SK-N-SH treated with all-trans-retinoic acid at 6 μM for 48 hours (cell line): ENCODE data around the gene MAMDC4.

ENCODE experiments used
- ARNTL ChIP-seq: fragments of 450-650 bp; formaldehyde crosslinking; IDR thresholded peaks from 2 replicates; pipeline ENCODE4 v1.5.0; 2020; ENCODE audit warnings: low read depth, mild to moderate bottlenecking, moderate library complexity, borderline replicate concordance
- BACH2 ChIP-seq: fragments of 250-450 bp; sonication (Bioruptor Pico); IDR thresholded peaks from 2 replicates; pipeline ENCODE4 v1.9.0; 2021; ENCODE audit warnings: mild to moderate bottlenecking, borderline replicate concordance
- CSDC2 ChIP-seq: fragments of 250-450 bp; sonication (Bioruptor Pico); IDR thresholded peaks from 2 replicates; pipeline ENCODE4 v1.5.0; 2020; ENCODE audit warnings: mild to moderate bottlenecking, moderate library complexity
- OSR1 ChIP-seq: fragments of 250-450 bp; sonication (Bioruptor Pico); IDR thresholded peaks from 2 replicates; pipeline ENCODE4 v1.8.0; 2022; ENCODE audit warnings: moderate library complexity, mild to moderate bottlenecking, inconsistent platforms
- PPARA ChIP-seq: fragments of 250-450 bp; sonication (Bioruptor Pico); IDR thresholded peaks from 2 replicates; pipeline ENCODE4 v1.5.0; 2020; ENCODE audit warnings: mild to moderate bottlenecking, borderline replicate concordance
- SNAI2 ChIP-seq: fragments of 250-450 bp; sonication (Bioruptor Pico); IDR thresholded peaks from 2 replicates; pipeline ENCODE4 v1.5.0; 2020; ENCODE audit warnings: mild to moderate bottlenecking, moderate library complexity
- TOX ChIP-seq: fragments of 250-450 bp; sonication (Bioruptor Pico); IDR thresholded peaks from 2 replicates; pipeline ENCODE4 v1.8.0; 2021; ENCODE audit warnings: mild to moderate bottlenecking, moderate library complexity, borderline replicate concordance
- ZFP3 ChIP-seq: fragments of 250-450 bp; sonication (Bioruptor Pico); IDR thresholded peaks from 2 replicates; pipeline ENCODE4 v1.5.0; 2020; ENCODE audit warnings: mild to moderate bottlenecking, moderate library complexity
- ZFP30 ChIP-seq: fragments of 450-650 bp; formaldehyde crosslinking; IDR thresholded peaks from 2 replicates; pipeline ENCODE4 v1.5.0; 2022; ENCODE audit warnings: mild to moderate bottlenecking, moderate library complexity
- TF ChIP-seq, protein P1 (sequence below): fragments of 250-450 bp; sonication (Bioruptor Pico); IDR thresholded peaks from 2 replicates; pipeline ENCODE4 v1.5.0; 2020; ENCODE audit warnings: mild to moderate bottlenecking, moderate library complexity
- TF ChIP-seq, protein P2 (sequence below): fragments of 250-450 bp; sonication (Bioruptor Pico); IDR thresholded peaks from 2 replicates; pipeline ENCODE4 v1.8.0; 2020; ENCODE audit warnings: mild to moderate bottlenecking, moderate library complexity, borderline replicate concordance

DNA sequence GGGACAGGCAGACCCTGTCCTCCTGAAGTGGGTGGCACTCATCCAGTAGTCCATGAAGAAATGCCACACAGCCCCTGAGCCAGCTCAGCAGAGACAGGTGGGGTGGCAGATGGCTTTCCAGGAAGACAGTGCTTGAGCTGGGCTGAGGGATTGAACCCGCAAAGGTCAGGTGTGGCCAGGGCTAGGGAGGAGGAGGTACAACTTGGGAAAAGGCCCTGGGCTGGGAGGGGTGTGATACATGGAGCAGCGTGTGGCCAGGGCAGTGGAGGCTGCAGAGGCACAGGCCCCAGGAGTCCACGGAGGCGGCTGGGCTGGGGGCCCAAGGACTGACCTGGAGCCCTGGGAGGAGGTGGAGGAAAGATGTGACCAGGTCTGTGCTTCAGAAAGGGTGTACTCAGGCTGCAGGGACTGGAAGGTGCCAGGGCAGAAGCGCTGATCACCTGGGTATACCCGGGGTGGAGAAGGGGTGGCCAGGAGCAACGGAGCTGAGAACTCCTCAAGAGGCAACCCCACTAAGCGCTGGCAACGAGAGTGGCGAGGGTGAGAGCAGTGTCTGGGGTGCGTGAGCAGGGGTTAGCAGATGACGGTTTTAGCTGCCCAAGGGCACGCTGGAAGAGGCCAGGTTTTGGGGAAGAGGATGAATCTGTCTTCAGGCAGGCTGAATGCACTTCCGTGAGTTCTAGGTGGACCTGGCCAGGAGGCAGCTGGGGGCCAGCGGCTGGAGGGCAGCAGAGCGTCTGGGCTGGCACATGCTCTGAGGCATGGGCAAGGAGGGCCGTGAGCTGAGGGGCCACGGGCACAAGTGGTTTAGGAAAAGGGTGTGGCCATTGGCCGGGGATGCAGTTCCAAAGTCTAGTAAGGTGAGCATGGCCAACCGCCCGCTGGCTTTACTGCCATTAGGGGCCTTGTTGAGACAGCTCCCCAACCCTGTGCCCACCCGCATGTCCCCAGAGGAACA is 48.3 kb upstream of the MAMDC4 start:
- no peak for TF ChIP-seq BACH2
- no peak for TF ChIP-seq ZFP3 (CRISPR knock-in tag)
- no peak for TF ChIP-seq ZFP30 (CRISPR knock-in tag)
- TF ChIP-seq ARNTL (CRISPR knock-in tag): no peak
- TF ChIP-seq TOX: no peak
- TF ChIP-seq, protein P1, sequence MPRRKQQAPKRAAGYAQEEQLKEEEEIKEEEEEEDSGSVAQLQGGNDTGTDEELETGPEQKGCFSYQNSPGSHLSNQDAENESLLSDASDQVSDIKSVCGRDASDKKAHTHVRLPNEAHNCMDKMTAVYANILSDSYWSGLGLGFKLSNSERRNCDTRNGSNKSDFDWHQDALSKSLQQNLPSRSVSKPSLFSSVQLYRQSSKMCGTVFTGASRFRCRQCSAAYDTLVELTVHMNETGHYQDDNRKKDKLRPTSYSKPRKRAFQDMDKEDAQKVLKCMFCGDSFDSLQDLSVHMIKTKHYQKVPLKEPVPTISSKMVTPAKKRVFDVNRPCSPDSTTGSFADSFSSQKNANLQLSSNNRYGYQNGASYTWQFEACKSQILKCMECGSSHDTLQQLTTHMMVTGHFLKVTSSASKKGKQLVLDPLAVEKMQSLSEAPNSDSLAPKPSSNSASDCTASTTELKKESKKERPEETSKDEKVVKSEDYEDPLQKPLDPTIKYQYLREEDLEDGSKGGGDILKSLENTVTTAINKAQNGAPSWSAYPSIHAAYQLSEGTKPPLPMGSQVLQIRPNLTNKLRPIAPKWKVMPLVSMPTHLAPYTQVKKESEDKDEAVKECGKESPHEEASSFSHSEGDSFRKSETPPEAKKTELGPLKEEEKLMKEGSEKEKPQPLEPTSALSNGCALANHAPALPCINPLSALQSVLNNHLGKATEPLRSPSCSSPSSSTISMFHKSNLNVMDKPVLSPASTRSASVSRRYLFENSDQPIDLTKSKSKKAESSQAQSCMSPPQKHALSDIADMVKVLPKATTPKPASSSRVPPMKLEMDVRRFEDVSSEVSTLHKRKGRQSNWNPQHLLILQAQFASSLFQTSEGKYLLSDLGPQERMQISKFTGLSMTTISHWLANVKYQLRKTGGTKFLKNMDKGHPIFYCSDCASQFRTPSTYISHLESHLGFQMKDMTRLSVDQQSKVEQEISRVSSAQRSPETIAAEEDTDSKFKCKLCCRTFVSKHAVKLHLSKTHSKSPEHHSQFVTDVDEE (CRISPR knock-in tag): no peak
- no peak for TF ChIP-seq PPARA (CRISPR knock-in tag)
- TF ChIP-seq, protein P2, sequence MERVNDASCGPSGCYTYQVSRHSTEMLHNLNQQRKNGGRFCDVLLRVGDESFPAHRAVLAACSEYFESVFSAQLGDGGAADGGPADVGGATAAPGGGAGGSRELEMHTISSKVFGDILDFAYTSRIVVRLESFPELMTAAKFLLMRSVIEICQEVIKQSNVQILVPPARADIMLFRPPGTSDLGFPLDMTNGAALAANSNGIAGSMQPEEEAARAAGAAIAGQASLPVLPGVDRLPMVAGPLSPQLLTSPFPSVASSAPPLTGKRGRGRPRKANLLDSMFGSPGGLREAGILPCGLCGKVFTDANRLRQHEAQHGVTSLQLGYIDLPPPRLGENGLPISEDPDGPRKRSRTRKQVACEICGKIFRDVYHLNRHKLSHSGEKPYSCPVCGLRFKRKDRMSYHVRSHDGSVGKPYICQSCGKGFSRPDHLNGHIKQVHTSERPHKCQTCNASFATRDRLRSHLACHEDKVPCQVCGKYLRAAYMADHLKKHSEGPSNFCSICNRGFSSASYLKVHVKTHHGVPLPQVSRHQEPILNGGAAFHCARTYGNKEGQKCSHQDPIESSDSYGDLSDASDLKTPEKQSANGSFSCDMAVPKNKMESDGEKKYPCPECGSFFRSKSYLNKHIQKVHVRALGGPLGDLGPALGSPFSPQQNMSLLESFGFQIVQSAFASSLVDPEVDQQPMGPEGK (CRISPR knock-in tag): no peak
- no peak for TF ChIP-seq OSR1 (CRISPR knock-in tag)
- TF ChIP-seq SNAI2 (CRISPR knock-in tag): no peak
- no peak for TF ChIP-seq CSDC2 (CRISPR knock-in tag)
